Stimulated activated CD4-positive, alpha-beta T cell treated with anti-CD3 and anti-CD28 coated beads, Interleukin-1b, Interleukin-23, amount 100 ng/mL, for 4 hours (primary cell): ENCODE data around the gene NBEA.

Experiments
- DNase-seq, 2 donors: peaks; one replicate each; pipeline ENCODE4 v3.0.0-alpha.2; 2020; ENCODE audit warnings: low read depth in 2 of 2

Gene NBEA

GRCh38 chr13:35165205-35165604, 223.1 kb downstream of the NBEA start:
- DNase-seq = no peak

GRCh38 chr13:35179494-35179893, 237.4 kb downstream of the NBEA start:
- no peak for DNase-seq

- no peak for DNase-seq
These were observed 238.0 kb downstream of the NBEA start for GRCh38 chr13:35179920-35180663.

GRCh38 chr13:35190241-35190640, 248.2 kb downstream of the NBEA start:
- DNase-seq = no peak

GRCh38 chr13:35191883-35192282, 249.8 kb downstream of the NBEA start:
- DNase-seq = no peak

GRCh38 chr13:35198613-35199200, 256.6 kb downstream of the NBEA start:
- DNase-seq = no peak

GRCh38 chr13:35208587-35208986, 266.5 kb downstream of the NBEA start:
- no peak for DNase-seq

GRCh38 chr13:35210261-35210660, 268.2 kb downstream of the NBEA start:
- DNase-seq = no peak

- no peak for DNase-seq
These were observed 269.9 kb downstream of the NBEA start for GRCh38 chr13:35211949-35212348.

GRCh38 chr13:35213911-35214310, 271.8 kb downstream of the NBEA start:
- no peak for DNase-seq

- no peak for DNase-seq
These were observed 274.1 kb downstream of the NBEA start for GRCh38 chr13:35216131-35216530.

- no peak for DNase-seq
These were observed 277.0 kb downstream of the NBEA start for GRCh38 chr13:35219021-35219420.

GRCh38 chr13:35225159-35225558, 283.1 kb downstream of the NBEA start:
- DNase-seq = no peak

GRCh38 chr13:35225582-35225981, 283.5 kb downstream of the NBEA start:
- no peak for DNase-seq

GRCh38 chr13:35228536-35228935, 286.5 kb downstream of the NBEA start:
- DNase-seq = no peak

- no peak for DNase-seq
These were observed 289.4 kb downstream of the NBEA start for GRCh38 chr13:35231426-35231825.

GRCh38 chr13:35238274-35238673, 296.2 kb downstream of the NBEA start:
- DNase-seq = no peak

GRCh38 chr13:35252536-35253205, 310.6 kb downstream of the NBEA start:
- DNase-seq = no peak

GRCh38 chr13:35255241-35255640, 313.2 kb downstream of the NBEA start:
- no peak for DNase-seq

GRCh38 chr13:35256459-35257148, 314.5 kb downstream of the NBEA start:
- no peak for DNase-seq

GRCh38 chr13:35260316-35260715, 318.2 kb downstream of the NBEA start:
- DNase-seq = no peak

- DNase-seq = no peak
These were observed 324.3 kb downstream of the NBEA start for GRCh38 chr13:35266412-35266811.

- DNase-seq = no peak
These were observed 336.8 kb downstream of the NBEA start for GRCh38 chr13:35278917-35279316.
